Bronchial epithelial cell (primary cell): ENCODE results near the gene TMC6. TPM values are rescaled to one million over a fixed set of nuclear protein-coding genes. Genes with fewer than 3 reads are reported as not detected.

Experiments used
- DNase-seq: peaks from one replicate; pipeline ENCODE4 v3.0.0-alpha.2; 2010; ENCODE audit warnings: low read depth
- FAIRE-seq: peaks from 2 replicates; lab custom pipeline; 2011; peaks lifted over from hg19 to GRCh38; lab: Jason Lieb, UNC
- H3K27me3 ChIP-seq: 2 replicates; pipeline ENCODE4 v1.5.1; 2011; ENCODE audit warnings: low read length; ENCODE audit not compliant: control insufficient read depth, insufficient read depth
- H3K36me3 ChIP-seq: 2 replicates; pipeline ENCODE4 v1.5.1; 2011; ENCODE audit warnings: low read length; ENCODE audit not compliant: control insufficient read depth, insufficient read depth
- H3K4me3 ChIP-seq: 2 replicates; pipeline ENCODE4 v1.5.1; 2011; ENCODE audit warnings: mild to moderate bottlenecking, low read depth, low read length, control low read depth
- CTCF ChIP-seq: IDR thresholded peaks from 2 replicates; pipeline ENCODE4 v1.5.1; 2011; ENCODE audit warnings: mild to moderate bottlenecking, moderate library complexity, low read length, control low read depth, inconsistent platforms; ENCODE audit not compliant: insufficient read depth, severe bottlenecking
- total RNA-seq: library from RNA; depleted of rRNA; stranded (reverse); fragments of >200 nt; gene quantifications from 2 replicates; pipeline ENCODE4 v1.2.1, GENCODE V29; 2014

Gene TMC6
- total RNA-seq, 1 donor from 2014 or later: 42.9 TPM

DNA sequence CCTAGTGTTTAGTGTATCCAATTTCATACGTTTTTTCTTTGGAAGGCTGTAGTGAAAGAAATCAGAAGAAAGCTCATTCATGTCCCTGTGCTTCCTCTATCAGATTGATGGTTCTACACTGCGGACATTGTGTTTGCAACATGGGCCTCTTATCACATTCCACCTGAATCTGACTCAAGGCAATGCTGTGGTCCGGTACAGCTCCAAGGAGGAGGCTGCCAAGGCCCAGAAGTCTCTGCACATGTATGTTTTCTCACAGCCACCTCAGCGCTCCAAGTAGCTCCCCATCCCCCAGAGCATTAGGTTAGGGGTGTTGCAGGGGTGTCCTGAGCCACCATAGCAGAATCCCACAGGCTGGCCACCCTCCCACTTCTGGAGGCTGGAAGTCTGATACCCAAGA lies 25.2 kb downstream of the TMC6 start:
- no peak overlapping the region for H3K4me3 ChIP-seq
- H3K36me3 ChIP-seq: peaks cover 1% of the 10 kb centered on the region
- FAIRE-seq (no peak), DNase-seq (no peak)
- H3K27me3 ChIP-seq: no peaks in the 10 kb centered on the region
- TF ChIP-seq CTCF: no peak

DNA sequence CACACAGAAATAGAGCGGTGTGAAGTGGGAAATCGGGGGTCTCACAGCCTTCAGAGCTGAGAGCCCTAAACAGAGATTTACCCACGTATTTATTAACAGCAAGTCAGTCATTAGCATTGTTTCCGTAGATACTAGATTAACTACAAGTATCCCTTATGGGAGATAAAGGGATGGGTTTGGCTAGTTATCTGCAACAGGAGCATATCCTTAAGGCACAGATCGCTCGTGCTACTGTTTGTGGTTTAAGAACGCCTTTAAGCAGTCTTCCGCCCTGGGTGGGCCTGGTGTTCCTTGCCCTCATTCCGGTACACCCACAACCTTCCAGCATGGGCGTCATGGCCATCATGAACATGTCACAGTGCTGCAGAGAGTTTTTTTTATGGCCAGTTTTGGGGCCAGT lies 27.0 kb downstream of the TMC6 start:
- DNase-seq (no peak), FAIRE-seq (peak; percentile 43)
- Histone ChIP-seq H3K36me3 (peaks cover 1% of the 10 kb centered on the region), H3K4me3 (no peak overlapping the region), H3K27me3 (no peaks in the 10 kb centered on the region)
- TF ChIP-seq CTCF: no peak

DNA sequence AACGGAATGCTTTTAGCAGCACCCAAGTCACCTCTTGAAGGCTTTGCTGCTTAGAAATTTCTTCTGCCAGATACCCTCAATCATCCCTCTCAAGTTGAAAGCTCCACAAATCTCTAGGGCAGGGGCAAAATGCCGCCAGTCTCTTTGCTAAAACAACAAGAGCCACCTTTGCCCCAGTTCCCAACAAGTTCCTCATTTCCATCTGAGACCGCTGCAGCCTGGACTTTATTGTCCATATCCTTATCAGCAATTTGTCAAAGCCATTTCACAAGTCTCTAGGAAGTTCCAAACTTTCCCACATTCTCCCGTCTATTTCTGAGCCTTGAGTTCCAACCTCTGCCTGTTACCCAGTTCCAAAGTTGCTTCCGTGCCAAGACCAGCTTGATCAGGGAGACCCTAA lies 27.4 kb downstream of the TMC6 start:
- DNase-seq (no peak), FAIRE-seq (no peak)
- Histone ChIP-seq H3K27me3 (no peaks in the 10 kb centered on the region), H3K36me3 (peaks cover 1% of the 10 kb centered on the region), H3K4me3 (no peak overlapping the region)
- no peak for TF ChIP-seq CTCF

- no peaks in the 10 kb centered on the region for H3K27me3 ChIP-seq
- TF ChIP-seq CTCF: no peak
- FAIRE-seq: no peak
- H3K36me3 ChIP-seq: peaks cover 1% of the 10 kb centered on the region
- H3K4me3 ChIP-seq: no peak overlapping the region
- DNase-seq: no peak
These were observed 32.5 kb downstream of the TMC6 start for GRCh38 chr17:78096093-78096492.

- TF ChIP-seq CTCF: no peak
- FAIRE-seq: no peak
- no peak for DNase-seq
- H3K36me3 ChIP-seq: peaks cover 1% of the 10 kb centered on the region
- no peaks in the 10 kb centered on the region for H3K27me3 ChIP-seq
- no peak overlapping the region for H3K4me3 ChIP-seq
These were observed 33.5 kb downstream of the TMC6 start for GRCh38 chr17:78095035-78095434.

- FAIRE-seq (peak; percentile 52), DNase-seq (peak; percentile 18)
- H3K36me3 ChIP-seq: no peaks in the 10 kb centered on the region
- H3K4me3 ChIP-seq: no peak overlapping the region
- no peak for TF ChIP-seq CTCF
- H3K27me3 ChIP-seq: no peaks in the 10 kb centered on the region
These were observed 35.7 kb downstream of the TMC6 start for GRCh38 chr17:78092794-78093324.
